Nucleus accumbens (tissue), 56 donors: Measurements from ENCODE around the gene ELOA.
"Not testable (repeated sequence)": the region's sequence is repeated elsewhere in the genome, so short reads cannot be mapped to it uniquely, and the experiment has no call there.

Experiments
- DNase-seq, 56 donors: peaks; one replicate each; lab custom pipeline; 2025; lab: John Stamatoyannopoulos, UW

The ELOA gene

GRCh38 chr1:23732363-23733224, 10.7 kb upstream of the ELOA start:
- DNase-seq = no peak

DNA sequence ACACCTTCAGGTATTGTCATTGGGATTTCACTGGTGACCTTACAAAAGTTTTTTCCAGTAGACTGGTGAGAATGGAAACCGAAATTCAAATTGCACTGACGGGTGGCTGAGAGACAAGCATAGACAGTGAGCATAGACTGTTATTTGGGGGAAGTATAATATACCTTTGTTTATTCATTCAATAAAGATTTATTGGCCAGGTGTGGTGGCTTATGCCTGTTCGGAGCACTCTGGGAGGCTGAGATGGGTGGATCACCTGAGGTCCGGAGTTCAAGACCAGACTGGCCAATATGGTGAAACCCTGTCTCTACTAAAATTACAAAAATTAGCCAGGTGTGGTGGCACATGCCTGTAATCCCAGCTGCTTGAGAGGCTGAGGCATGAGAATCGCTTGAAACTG, 10.0 kb upstream of the ELOA start:
- not testable (repeated sequence) for DNase-seq

GRCh38 chr1:23736437-23737134, 6.7 kb upstream of the ELOA start:
- DNase-seq = no peak

GRCh38 chr1:23741609-23742008, 1.7 kb upstream of the ELOA start:
- DNase-seq = no peak

GRCh38 chr1:23742670-23743286, 493 bp upstream of the ELOA start:
- peak in 7 of 56 donors; percentile 23 to 56 (median 51) for DNase-seq

DNA sequence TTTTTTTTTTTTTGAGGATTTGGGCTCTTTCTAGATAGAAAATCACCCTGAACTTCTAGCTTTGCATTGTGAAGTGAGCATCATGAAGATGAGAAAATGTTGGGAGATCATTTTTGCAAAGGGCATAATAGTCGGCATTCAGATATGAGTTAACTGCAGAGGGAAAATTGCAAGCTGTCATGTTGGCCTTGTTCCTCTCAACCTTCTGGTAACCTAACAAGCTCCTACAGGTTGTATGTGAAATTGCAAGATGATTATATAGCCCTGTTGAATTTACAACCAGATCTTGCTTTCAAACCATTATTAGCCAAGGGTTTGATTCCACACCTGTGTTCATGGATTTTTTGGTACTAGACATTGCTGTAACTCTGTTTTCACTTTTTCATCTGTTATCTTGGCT, 2.2 kb downstream of the ELOA start:
- DNase-seq = no peak

- no peak for DNase-seq
Observed at GRCh38 chr1:23748016-23748415, 4.7 kb downstream of the ELOA start.

- peak in 1 of 56 donors; percentile 6 for DNase-seq
Observed at GRCh38 chr1:23751050-23751814, 8.0 kb downstream of the ELOA start.

DNA sequence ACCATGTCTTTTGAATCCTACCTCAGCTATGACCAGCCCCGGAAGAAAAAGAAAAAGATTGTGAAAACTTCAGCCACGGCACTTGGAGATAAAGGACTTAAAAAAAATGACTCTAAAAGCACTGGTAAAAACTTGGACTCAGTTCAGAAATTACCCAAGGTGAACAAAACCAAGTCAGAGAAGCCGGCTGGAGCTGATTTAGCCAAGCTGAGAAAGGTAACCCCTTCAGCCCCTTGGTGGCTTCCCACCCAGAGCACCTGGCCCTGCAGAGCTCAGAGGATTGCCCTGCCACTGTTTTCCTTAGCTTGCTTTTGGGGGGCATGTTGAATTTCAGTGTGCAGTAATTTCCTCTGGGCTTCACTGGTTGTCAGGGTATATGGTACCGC, 8.5 kb downstream of the ELOA start:
- no peak for DNase-seq

- no peak for DNase-seq
Observed at GRCh38 chr1:23752909-23753308, 9.6 kb downstream of the ELOA start.

GRCh38 chr1:23756676-23757075, 13.4 kb downstream of the ELOA start:
- DNase-seq = no peak

- DNase-seq = no peak
Observed at GRCh38 chr1:23757812-23758211, 14.5 kb downstream of the ELOA start.

- DNase-seq = peak in 35 of 56 donors; percentile 2 to 57 (median 26)
Observed at GRCh38 chr1:23759277-23759676, 16.0 kb downstream of the ELOA start.

- DNase-seq = no peak
Observed at GRCh38 chr1:23763041-23763577, 19.8 kb downstream of the ELOA start.

DNA sequence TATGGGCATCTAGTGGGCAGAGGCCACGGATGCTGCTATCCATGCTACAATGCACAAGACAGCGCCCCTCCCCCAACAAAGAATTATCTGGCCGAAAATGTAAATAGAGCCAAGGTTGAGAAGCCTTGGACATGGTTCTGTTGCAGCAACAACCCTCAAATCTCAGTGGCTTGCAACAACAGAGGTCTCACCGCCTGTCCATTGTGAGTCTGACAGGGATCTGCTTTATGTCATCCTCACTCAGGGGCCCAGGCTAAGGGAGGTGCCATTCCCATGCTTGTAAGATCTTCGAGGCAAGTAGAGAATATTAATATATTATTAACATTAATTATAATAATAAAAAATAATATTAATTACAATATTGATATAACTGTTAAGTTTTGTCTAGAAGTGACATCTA, 25.5 kb downstream of the ELOA start:
- DNase-seq = no peak

GRCh38 chr1:23772049-23772853, 29.0 kb downstream of the ELOA start:
- peak in 52 of 56 donors; percentile 8 to 91 (median 56) for DNase-seq

DNA sequence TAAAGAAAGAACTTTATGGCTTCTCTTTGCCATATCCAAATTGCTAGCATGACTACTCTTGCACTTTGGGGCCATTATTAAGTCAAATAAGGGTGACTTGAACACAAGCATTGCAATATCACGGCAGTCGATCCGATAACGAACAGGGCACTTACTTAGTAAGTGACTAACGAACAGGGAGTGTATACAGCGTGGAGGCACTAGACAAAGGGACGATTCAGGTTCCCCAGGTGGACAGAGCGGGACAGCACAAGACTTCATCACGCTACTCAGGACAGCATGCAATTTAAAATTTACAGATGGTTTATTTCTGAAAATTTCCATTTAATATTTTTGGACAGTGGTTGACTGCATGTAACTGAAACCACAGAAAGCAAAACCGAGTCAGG, 29.6 kb downstream of the ELOA start:
- DNase-seq = no peak

DNA sequence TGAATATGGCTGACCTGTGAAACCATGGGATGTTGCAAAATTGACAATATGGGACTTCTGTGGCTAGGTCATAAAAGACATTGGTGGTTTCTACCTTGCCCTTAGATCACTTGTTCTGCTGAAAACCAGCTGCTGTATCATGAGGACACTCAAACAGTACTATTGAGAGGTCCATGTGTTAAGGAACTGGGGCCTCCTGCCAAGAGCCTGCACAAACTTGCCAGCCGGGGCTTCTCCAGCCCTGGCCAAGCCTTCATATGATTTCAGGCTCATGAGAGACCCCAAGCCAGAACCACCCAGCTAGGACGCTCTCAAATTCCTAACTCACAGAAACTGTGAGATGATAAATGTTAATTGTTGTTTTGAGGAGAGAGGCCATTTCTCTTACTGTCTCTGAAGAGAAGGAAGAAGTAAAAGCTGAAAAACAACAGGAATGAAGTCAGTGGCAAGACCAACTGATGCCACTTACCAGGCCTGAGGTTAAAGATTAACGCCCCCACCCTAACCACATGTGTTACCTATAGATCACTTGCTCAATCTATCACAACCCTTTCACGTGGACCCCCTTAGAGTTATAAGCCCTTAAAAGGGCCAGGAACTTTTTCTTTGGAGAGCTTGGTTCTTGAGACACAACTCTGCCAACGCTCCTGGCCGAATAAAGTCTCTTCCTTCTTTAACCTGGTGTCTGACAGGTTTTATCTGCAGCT, 31.1 kb downstream of the ELOA start:
- no peak for DNase-seq

DNA sequence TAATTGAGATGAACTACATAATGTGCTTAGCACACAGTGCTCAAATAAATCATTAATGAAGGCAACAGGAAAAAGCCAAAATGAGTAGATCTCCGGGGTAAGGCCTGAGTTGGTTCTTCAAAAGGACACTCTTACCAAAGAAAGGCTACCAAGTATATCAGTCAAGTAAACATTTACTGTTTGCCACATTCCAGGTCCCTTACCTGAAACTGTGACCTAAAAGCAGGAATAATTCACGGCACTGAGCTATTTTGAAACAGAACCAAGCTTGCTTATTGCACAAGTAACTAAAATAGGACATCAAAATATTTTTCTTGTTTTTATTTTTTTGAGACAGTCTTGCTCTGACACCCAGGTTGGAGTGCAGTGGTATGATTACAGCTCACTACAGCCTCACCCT, 32.9 kb downstream of the ELOA start:
- DNase-seq = no peak
